Sigmoid colon (tissue), 4 donors: Measurements from ENCODE around the gene SLC23A3.

Experiments
- EP300 ChIP-seq, 4 donors: sonication (generic); formaldehyde crosslinking; IDR thresholded peaks; one replicate each; pipeline ENCODE4 v1.6.1; 2017; ENCODE audit warnings: antibody characterized with exemption in 4 of 4
- POLR2A ChIP-seq, 2 donors: fragments of 450-650 bp; IDR thresholded peaks; one replicate each; pipeline ENCODE4 v1.6.1; 2016; ENCODE audit warnings: antibody characterized with exemption in 2 of 2, mild to moderate bottlenecking in 2 of 2, moderate library complexity in 2 of 2
- POLR2AphosphoS5 ChIP-seq, 4 donors: sonication (generic); formaldehyde crosslinking; IDR thresholded peaks; one replicate each; pipeline ENCODE4 v1.6.1; 2017; ENCODE audit warnings: antibody characterized with exemption in 4 of 4
- TF ChIP-seq, protein P1 (sequence below), 4 experiments: fragments of 450-650 bp in 3 of 4; fragments of 200-600 bp in 1 of 4; IDR thresholded peaks; one replicate each; pipeline ENCODE4 v1.5.1; 2016 to 2019; ENCODE audit warnings: antibody characterized with exemption in 4 of 4, mild to moderate bottlenecking in 3 of 4, moderate library complexity in 2 of 4

DNA sequence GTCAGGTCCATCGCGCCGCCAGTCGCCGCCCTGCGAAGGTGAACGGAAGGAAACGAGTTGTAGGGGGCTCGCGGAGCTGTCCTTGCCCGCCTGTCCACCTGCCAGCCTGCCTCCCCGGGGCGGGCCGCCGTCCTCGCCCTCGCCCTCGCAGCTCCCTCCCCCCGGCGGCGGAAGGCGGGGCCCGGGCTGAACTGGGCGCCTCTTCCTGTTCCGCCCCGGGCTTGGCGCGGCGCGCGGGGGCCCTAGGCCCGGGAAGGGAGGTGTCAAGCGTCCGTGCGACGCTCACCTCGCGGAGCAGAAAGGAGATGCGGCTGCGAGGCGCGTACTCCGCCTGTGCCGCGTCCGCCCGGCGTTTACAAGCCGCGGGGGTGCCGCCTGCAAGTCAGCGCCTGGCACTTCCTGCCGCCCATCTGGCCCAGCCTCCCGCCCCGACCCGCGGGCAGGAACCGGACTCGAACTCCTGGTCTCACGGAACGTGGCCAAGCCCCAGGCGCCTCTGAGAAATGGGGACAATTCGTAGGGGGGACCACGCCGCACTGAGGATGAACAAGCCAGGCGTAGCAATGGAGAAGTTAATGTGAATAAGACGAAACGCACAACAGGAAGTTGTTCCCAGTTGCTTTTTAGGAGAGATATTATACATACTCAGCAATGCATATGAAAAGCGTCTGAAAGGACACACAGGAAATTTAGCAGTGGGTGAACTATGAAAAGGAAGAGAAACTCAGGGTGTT lies 7.2 kb upstream of the SLC23A3 start, which contains the start of gene CNPPD1:
- TF ChIP-seq EP300 (IDR thresholded peaks at IDR 0.05) (no peak), POLR2A (IDR thresholded peaks at IDR 0.05) (peak; percentile 89 to 95), POLR2AphosphoS5 (IDR thresholded peaks at IDR 0.05) (peak; percentile 93 to 99 (median 97))
- TF ChIP-seq, protein P1, sequence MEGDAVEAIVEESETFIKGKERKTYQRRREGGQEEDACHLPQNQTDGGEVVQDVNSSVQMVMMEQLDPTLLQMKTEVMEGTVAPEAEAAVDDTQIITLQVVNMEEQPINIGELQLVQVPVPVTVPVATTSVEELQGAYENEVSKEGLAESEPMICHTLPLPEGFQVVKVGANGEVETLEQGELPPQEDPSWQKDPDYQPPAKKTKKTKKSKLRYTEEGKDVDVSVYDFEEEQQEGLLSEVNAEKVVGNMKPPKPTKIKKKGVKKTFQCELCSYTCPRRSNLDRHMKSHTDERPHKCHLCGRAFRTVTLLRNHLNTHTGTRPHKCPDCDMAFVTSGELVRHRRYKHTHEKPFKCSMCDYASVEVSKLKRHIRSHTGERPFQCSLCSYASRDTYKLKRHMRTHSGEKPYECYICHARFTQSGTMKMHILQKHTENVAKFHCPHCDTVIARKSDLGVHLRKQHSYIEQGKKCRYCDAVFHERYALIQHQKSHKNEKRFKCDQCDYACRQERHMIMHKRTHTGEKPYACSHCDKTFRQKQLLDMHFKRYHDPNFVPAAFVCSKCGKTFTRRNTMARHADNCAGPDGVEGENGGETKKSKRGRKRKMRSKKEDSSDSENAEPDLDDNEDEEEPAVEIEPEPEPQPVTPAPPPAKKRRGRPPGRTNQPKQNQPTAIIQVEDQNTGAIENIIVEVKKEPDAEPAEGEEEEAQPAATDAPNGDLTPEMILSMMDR (IDR thresholded peaks at IDR 0.05): no peak
